ENCODE measurements around the gene SLC43A2.

- TF ChIP-seq SPI1 (IDR thresholded peaks at IDR 0.05; ENCODE audit: low read depth, low read length) (no peak), POLR2AphosphoS5 (IDR thresholded peaks at IDR 0.05; ENCODE audit: low read depth, low read length) (no peak), POLR2A (IDR thresholded peaks at IDR 0.05; ENCODE audit: low read depth, low read length) (no peak), TAF1 (IDR thresholded peaks at IDR 0.05; ENCODE audit: low read depth, low read length) (no peak), POU2F2 (IDR thresholded peaks at IDR 0.05; ENCODE audit: low read depth, low read length) (no peak)
Measured at GRCh38 chr17:1576500-1576899, 52.1 kb downstream of the SLC43A2 start.
